PFSK-1 (cell line): ENCODE results near the gene BORA.

Experiments used
- FOXP2 ChIP-seq: optimal IDR thresholded peaks from 2 replicates; pipeline ENCODE3; 2011; ENCODE audit warnings: borderline replicate concordance, control low read depth, inconsistent platforms; ENCODE audit not compliant: insufficient read depth; ENCODE audit errors: extremely low read length, extremely low read depth
- POLR2AphosphoS5 ChIP-seq: IDR thresholded peaks from 2 replicates; pipeline ENCODE4 v1.6.1; 2012; ENCODE audit warnings: low read depth, mild to moderate bottlenecking, control low read depth, low read length, moderate library complexity
- REST ChIP-seq, 2 experiments: IDR thresholded peaks; 2 replicates each; pipeline versions ENCODE4 v1.6.1 to v1.8.0; 2011 to 2012; ENCODE audit warnings: low read depth in 2 of 2, low read length in 2 of 2, control low read depth in 1 of 2, inconsistent platforms in 1 of 2, mild to moderate bottlenecking in 1 of 2, moderate library complexity in 1 of 2; ENCODE audit not compliant: insufficient read depth in 1 of 2
- SIN3A ChIP-seq: IDR thresholded peaks from 2 replicates; pipeline ENCODE4 v1.6.1; 2012; ENCODE audit warnings: mild to moderate bottlenecking, low read length, moderate library complexity, borderline replicate concordance; ENCODE audit not compliant: insufficient read depth
- TAF1 ChIP-seq: IDR thresholded peaks from 2 replicates; pipeline ENCODE4 v1.6.1; 2012; ENCODE audit warnings: low read length, control low read depth, borderline replicate concordance; ENCODE audit not compliant: insufficient read depth

Gene BORA

GRCh38 chr13:72757792-72758535 is 30.2 kb downstream of the BORA start:
- no peak for TF ChIP-seq FOXP2
- TF ChIP-seq POLR2AphosphoS5: no peak
- no peak for TF ChIP-seq SIN3A
- no peak for TF ChIP-seq TAF1
- no peak for TF ChIP-seq REST (IDR thresholded peaks at IDR 0.05; ENCODE audit: insufficient read depth in 1 of 2, low read depth in 2 of 2, low read length in 2 of 2)

GRCh38 chr13:72760189-72760588 is 32.5 kb downstream of the BORA start:
- TF ChIP-seq REST (IDR thresholded peaks at IDR 0.05; ENCODE audit: insufficient read depth in 1 of 2, low read depth in 2 of 2, low read length in 2 of 2) (no peak), SIN3A (no peak), POLR2AphosphoS5 (no peak), FOXP2 (no peak), TAF1 (no peak)

GRCh38 chr13:72763411-72763810 is 35.7 kb downstream of the BORA start:
- no peak for TF ChIP-seq SIN3A
- TF ChIP-seq TAF1: no peak
- TF ChIP-seq POLR2AphosphoS5: no peak
- no peak for TF ChIP-seq REST (IDR thresholded peaks at IDR 0.05; ENCODE audit: insufficient read depth in 1 of 2, low read depth in 2 of 2, low read length in 2 of 2)
- no peak for TF ChIP-seq FOXP2

- TF ChIP-seq SIN3A: no peak
- no peak for TF ChIP-seq TAF1
- no peak for TF ChIP-seq POLR2AphosphoS5
- no peak for TF ChIP-seq REST (IDR thresholded peaks at IDR 0.05; ENCODE audit: insufficient read depth in 1 of 2, low read depth in 2 of 2, low read length in 2 of 2)
- no peak for TF ChIP-seq FOXP2
Observed at GRCh38 chr13:72774019-72774418, 46.3 kb downstream of the BORA start.
